DND-41 (cell line): Measurements from ENCODE around the gene FAM168A.

Source experiments
- ATAC-seq: fragments of 200-7000 bp; cut with Tn5 transposase; 3 replicates; pipeline ENCODE4 v1.9.1; 2021; ENCODE audit warnings: low read depth; ENCODE audit not compliant: insufficient read depth
- DNase-seq: peaks from one replicate; pipeline ENCODE4 v3.0.0-alpha.2; 2020
- H2AFZ ChIP-seq: 2 replicates; pipeline ENCODE4 v1.6.0; 2012; ENCODE audit warnings: low read depth, low read length
- H3K27ac ChIP-seq: 2 replicates; pipeline ENCODE4 v1.5.1; 2012; ENCODE audit warnings: low read length, inconsistent platforms
- H3K27me3 ChIP-seq: fragments of 200-600 bp; sonication (generic); 2 replicates; pipeline ENCODE4 v1.6.0; 2012; ENCODE audit warnings: low read length, mild to moderate bottlenecking, inconsistent platforms; ENCODE audit not compliant: insufficient read depth, poor library complexity
- H3K36me3 ChIP-seq: 2 replicates; pipeline ENCODE4 v1.5.1; 2012; ENCODE audit warnings: low read length, inconsistent platforms; ENCODE audit not compliant: insufficient read depth
- H3K4me1 ChIP-seq: 2 replicates; pipeline ENCODE4 v1.5.1; 2012; ENCODE audit warnings: mild to moderate bottlenecking, low read length; ENCODE audit not compliant: insufficient read depth
- H3K4me2 ChIP-seq: 2 replicates; pipeline ENCODE4 v1.6.0; 2012; ENCODE audit warnings: mild to moderate bottlenecking, moderate library complexity, low read length, inconsistent platforms; ENCODE audit not compliant: insufficient read depth
- H3K4me3 ChIP-seq, 2 experiments: fragments of 200-600 bp in 1 of 2; shearing (Covaris generic) in 1 of 2; 2 replicates each; pipeline ENCODE4 v1.5.1; 2012 to 2016; ENCODE audit warnings: inconsistent platforms in 2 of 2, low read length in 2 of 2, mild to moderate bottlenecking in 2 of 2, low read depth in 1 of 2, moderate library complexity in 1 of 2
- H3K79me2 ChIP-seq: 2 replicates; pipeline ENCODE4 v1.6.0; 2012; ENCODE audit warnings: low read length, inconsistent platforms; ENCODE audit not compliant: insufficient read depth
- H3K9ac ChIP-seq: 2 replicates; pipeline ENCODE4 v1.6.0; 2012; ENCODE audit warnings: low read depth, mild to moderate bottlenecking, inconsistent platforms, low read length, moderate library complexity
- H3K9me3 ChIP-seq: 2 replicates; pipeline ENCODE4 v1.5.1; 2012; ENCODE audit warnings: low read length, moderate library complexity, mild to moderate bottlenecking, inconsistent platforms; ENCODE audit not compliant: insufficient read depth, severe bottlenecking
- H4K20me1 ChIP-seq: 2 replicates; pipeline ENCODE4 v1.6.0; 2012; ENCODE audit warnings: low read length; ENCODE audit not compliant: insufficient read depth
- EZH2 ChIP-seq: IDR thresholded peaks from 3 replicates; pipeline ENCODE4 v1.6.1; 2012; ENCODE audit warnings: borderline replicate concordance, low read depth, mild to moderate bottlenecking, moderate library complexity, low read length, inconsistent platforms; ENCODE audit not compliant: severe bottlenecking
- TF ChIP-seq, protein P1 (sequence below): IDR thresholded peaks from 2 replicates; pipeline ENCODE4 v1.5.1; 2012; ENCODE audit warnings: borderline replicate concordance, low read length, moderate library complexity, mild to moderate bottlenecking; ENCODE audit not compliant: poor library complexity, severe bottlenecking; ENCODE audit errors: extremely low read depth

The FAM168A gene

DNA sequence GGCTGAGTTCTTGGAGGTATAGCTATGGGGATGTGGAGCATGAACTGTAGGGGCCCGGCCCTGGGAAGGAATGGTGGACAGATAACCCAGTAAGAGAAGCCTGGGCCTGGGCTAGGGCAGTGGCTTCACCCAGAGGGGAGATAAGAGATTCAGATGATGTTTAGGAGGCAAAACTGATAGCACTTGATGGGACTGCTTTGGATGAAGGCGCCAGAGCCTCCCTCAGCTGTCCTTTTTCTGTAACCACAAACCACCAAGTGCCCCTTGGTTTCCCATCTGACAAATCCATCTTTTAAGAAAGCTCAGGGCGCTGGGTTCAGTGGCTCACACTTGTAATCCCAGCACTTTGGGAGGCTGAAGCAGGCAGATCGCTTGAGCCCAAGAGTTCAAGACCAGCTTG, 198.3 kb downstream of the FAM168A start:
- Histone ChIP-seq H3K9ac (no peak overlapping the region), H3K4me1 (no peaks in the 10 kb centered on the region), H3K36me3 (peaks cover 37% of the 10 kb centered on the region), H3K4me3 (no peak overlapping the region), H3K4me2 (no peak overlapping the region), H4K20me1 (peaks cover 8% of the 10 kb centered on the region; the same call in 1 of the 2 replicates), H3K79me2 (no peaks in the 10 kb centered on the region), H3K27me3 (no peaks in the 10 kb centered on the region), H2AFZ (no peak overlapping the region), H3K27ac (no peak overlapping the region), H3K9me3 (no peaks in the 10 kb centered on the region)
- TF ChIP-seq EZH2: no peak
- TF ChIP-seq, protein P1, sequence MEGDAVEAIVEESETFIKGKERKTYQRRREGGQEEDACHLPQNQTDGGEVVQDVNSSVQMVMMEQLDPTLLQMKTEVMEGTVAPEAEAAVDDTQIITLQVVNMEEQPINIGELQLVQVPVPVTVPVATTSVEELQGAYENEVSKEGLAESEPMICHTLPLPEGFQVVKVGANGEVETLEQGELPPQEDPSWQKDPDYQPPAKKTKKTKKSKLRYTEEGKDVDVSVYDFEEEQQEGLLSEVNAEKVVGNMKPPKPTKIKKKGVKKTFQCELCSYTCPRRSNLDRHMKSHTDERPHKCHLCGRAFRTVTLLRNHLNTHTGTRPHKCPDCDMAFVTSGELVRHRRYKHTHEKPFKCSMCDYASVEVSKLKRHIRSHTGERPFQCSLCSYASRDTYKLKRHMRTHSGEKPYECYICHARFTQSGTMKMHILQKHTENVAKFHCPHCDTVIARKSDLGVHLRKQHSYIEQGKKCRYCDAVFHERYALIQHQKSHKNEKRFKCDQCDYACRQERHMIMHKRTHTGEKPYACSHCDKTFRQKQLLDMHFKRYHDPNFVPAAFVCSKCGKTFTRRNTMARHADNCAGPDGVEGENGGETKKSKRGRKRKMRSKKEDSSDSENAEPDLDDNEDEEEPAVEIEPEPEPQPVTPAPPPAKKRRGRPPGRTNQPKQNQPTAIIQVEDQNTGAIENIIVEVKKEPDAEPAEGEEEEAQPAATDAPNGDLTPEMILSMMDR: no peak
- DNase-seq (no peak), ATAC-seq (no peak)

DNA sequence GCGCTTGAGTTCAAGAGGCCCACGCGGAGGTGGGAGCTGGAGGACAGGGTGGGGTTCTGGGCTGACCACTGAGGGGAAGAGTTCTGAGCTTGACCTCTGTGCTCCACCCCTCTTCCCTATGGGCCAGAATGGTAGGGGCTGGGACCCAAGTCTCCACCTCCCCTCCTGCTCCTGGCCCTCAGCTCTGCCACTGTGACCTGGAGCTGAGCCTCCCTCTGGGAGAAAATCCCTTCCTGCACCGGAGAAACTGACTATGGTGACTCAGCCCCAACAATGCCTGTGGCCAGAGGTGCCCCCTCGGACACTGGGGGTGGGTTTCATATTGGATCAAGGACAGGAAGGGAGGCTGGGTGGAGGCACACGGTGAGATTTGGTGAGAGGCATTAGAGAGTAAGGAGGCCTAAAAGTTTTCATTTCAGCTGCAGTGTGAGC, 198.7 kb downstream of the FAM168A start:
- H4K20me1 ChIP-seq: peaks cover 8% of the 10 kb centered on the region; the same call in 1 of the 2 replicates
- H3K4me1 ChIP-seq: no peaks in the 10 kb centered on the region
- H3K4me3 ChIP-seq: no peak overlapping the region
- DNase-seq (no peak), ATAC-seq (no peak)
- H2AFZ ChIP-seq: no peak overlapping the region
- no peaks in the 10 kb centered on the region for H3K9me3 ChIP-seq
- peaks cover 42% of the 10 kb centered on the region for H3K36me3 ChIP-seq
- no peaks in the 10 kb centered on the region for H3K79me2 ChIP-seq
- TF ChIP-seq, protein P1: no peak
- no peak for TF ChIP-seq EZH2
- H3K27ac ChIP-seq: no peak overlapping the region
- no peaks in the 10 kb centered on the region for H3K27me3 ChIP-seq
- no peak overlapping the region for H3K9ac ChIP-seq
- no peak overlapping the region for H3K4me2 ChIP-seq

DNA sequence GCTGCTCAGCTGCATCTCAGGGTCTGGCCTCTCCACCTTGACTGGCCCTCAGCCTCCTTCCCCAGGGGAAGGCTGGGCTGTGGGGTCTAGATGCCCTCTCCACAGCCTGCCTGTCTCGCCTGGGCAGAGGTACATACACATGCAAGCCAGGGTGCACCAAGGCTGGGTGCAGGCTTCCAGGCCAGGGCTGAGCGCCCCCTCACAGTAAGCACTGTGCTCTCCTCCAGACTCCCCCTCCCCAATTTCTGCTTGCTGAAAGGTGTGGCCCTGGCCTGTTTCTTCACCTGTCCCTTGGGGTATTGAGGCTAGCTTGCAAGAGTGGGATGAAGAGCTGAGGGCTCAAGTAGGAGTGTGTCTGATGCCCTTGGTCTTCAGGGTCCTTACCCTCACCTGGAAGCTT, 199.2 kb downstream of the FAM168A start:
- Histone ChIP-seq H3K4me1 (no peaks in the 10 kb centered on the region), H3K9me3 (no peaks in the 10 kb centered on the region), H3K4me3 (no peak overlapping the region), H3K9ac (no peak overlapping the region), H3K4me2 (no peak overlapping the region), H4K20me1 (peaks cover 8% of the 10 kb centered on the region; the same call in 1 of the 2 replicates), H3K27ac (peak overlapping the region; percentile 14), H2AFZ (no peak overlapping the region), H3K27me3 (no peaks in the 10 kb centered on the region), H3K36me3 (peaks cover 46% of the 10 kb centered on the region), H3K79me2 (no peaks in the 10 kb centered on the region)
- no peak for DNase-seq
- no peak for TF ChIP-seq EZH2
- TF ChIP-seq, protein P1: no peak
- no peak for ATAC-seq

DNA sequence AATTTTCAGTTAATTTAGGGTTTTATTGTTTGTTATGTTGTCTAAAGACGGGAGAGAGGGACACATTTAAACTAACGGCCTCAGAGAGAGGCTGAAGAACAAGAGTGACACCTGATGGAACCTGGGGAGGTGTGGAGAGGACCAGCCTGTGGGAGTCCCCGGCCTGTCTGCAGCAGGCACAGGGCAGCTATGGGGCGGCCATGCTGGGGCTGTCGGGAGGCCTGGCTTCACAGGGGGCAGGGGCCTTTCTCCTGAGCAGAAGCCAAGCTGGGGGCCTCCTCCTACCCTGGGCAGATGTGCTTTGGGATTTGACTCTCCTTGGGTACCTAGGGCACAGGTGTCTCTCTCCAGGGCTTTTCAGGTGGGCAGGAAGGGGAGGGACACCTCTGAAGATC, 199.8 kb downstream of the FAM168A start:
- no peak for DNase-seq

More for the DNA sequence above, 199.8 kb downstream of the FAM168A start:
- no peaks in the 10 kb centered on the region for H3K79me2 ChIP-seq
- no peaks in the 10 kb centered on the region for H3K9me3 ChIP-seq
- no peak for TF ChIP-seq EZH2
- TF ChIP-seq, protein P1: no peak
- H3K36me3 ChIP-seq: peaks cover 49% of the 10 kb centered on the region
- no peaks in the 10 kb centered on the region for H3K27me3 ChIP-seq
- H3K4me3 ChIP-seq: no peak overlapping the region
- ATAC-seq: no peak
- no peak overlapping the region for H2AFZ ChIP-seq
- H4K20me1 ChIP-seq: peaks cover 10% of the 10 kb centered on the region
- no peak overlapping the region for H3K9ac ChIP-seq
- H3K27ac ChIP-seq: no peak overlapping the region
- no peak overlapping the region for H3K4me2 ChIP-seq
- no peaks in the 10 kb centered on the region for H3K4me1 ChIP-seq
